A673 (cell line): Measurements from ENCODE around the gene ACAD11.

Source experiments
- EZH2 ChIP-seq: fragments of 200-600 bp; sonication (generic); IDR thresholded peaks from 2 replicates; pipeline ENCODE4 v1.6.1; 2017; ENCODE audit warnings: borderline replicate concordance, low read depth, mild to moderate bottlenecking, mixed read lengths, antibody characterized with exemption, low read length; ENCODE audit not compliant: poor library complexity, severe bottlenecking
- TF ChIP-seq, protein P1 (sequence below): fragments of 300-800, 200-600 bp; sonication (generic); conservative IDR thresholded peaks from 2 replicates; pipeline ENCODE4 v1.5.1; 2017; ENCODE audit warnings: low read depth, mild to moderate bottlenecking, antibody characterized with exemption, low read length, moderate library complexity, mixed read lengths

DNA sequence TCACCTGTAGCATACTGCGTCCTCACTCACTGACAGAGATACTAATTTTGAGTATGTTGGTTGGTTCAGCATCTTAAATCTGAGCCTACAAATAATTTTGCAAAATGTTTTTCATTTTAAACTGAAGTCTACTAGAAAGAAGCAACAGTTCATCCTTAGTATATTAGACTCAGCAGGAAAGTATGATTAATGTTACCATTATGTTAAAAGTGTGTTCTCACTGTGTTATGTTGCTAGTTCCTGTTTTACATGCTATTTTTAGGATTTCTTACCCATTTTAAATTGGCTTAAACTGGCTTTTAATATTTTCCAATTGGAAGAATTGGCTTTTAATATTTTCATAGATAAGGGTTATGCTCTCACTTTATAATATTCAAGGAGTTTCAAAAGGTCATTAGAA is 36.8 kb downstream of the ACAD11 start:
- TF ChIP-seq, protein P1, sequence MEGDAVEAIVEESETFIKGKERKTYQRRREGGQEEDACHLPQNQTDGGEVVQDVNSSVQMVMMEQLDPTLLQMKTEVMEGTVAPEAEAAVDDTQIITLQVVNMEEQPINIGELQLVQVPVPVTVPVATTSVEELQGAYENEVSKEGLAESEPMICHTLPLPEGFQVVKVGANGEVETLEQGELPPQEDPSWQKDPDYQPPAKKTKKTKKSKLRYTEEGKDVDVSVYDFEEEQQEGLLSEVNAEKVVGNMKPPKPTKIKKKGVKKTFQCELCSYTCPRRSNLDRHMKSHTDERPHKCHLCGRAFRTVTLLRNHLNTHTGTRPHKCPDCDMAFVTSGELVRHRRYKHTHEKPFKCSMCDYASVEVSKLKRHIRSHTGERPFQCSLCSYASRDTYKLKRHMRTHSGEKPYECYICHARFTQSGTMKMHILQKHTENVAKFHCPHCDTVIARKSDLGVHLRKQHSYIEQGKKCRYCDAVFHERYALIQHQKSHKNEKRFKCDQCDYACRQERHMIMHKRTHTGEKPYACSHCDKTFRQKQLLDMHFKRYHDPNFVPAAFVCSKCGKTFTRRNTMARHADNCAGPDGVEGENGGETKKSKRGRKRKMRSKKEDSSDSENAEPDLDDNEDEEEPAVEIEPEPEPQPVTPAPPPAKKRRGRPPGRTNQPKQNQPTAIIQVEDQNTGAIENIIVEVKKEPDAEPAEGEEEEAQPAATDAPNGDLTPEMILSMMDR = no peak
- TF ChIP-seq EZH2 = no peak
